ENCODE results near the gene MDC1.
A peak's percentile ranks its signal among the peaks of the same experiment; 100 is the strongest.

MDC1 gene

DNA sequence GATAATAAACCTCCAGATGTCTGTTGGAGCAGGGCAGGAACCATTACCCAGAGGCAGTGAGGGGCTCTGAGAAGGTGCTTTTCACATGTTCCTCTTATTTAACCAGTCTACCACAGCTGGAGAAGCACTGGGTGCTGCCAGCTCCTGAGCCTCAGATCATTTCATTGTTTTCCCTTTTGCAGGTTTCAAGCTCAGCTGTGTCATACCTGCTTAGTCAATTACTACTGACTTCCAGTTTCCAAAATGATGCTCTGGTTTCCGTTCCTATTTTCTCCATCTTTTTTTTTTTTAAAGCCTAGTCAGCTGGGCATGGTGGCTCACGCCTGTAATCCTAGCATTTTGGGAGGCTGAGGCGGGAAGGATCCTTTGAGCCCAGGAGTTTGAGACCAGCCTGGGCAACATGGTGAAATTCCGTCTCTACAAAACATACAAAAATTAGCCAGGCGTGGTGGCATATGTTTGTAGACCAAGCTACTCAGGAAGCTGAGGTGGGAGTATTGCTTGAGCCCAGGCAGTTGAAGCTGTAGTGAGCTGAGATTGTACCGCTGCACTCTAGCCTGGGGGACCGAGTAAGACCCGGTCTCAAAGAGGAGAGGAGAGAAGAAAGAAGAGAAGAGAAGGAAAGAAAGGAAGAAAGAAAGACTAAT, 18.7 kb upstream of the MDC1 start:
- no peak for DNase-seq (ENCODE audit: low read depth)
- H3K4me3 ChIP-seq (ENCODE audit: low read length): no peak overlapping the region
- TF ChIP-seq, protein P1, sequence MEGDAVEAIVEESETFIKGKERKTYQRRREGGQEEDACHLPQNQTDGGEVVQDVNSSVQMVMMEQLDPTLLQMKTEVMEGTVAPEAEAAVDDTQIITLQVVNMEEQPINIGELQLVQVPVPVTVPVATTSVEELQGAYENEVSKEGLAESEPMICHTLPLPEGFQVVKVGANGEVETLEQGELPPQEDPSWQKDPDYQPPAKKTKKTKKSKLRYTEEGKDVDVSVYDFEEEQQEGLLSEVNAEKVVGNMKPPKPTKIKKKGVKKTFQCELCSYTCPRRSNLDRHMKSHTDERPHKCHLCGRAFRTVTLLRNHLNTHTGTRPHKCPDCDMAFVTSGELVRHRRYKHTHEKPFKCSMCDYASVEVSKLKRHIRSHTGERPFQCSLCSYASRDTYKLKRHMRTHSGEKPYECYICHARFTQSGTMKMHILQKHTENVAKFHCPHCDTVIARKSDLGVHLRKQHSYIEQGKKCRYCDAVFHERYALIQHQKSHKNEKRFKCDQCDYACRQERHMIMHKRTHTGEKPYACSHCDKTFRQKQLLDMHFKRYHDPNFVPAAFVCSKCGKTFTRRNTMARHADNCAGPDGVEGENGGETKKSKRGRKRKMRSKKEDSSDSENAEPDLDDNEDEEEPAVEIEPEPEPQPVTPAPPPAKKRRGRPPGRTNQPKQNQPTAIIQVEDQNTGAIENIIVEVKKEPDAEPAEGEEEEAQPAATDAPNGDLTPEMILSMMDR (IDR thresholded peaks at IDR 0.05; ENCODE audit: insufficient read depth, low read depth, low read length, missing control alignments): no peak

DNA sequence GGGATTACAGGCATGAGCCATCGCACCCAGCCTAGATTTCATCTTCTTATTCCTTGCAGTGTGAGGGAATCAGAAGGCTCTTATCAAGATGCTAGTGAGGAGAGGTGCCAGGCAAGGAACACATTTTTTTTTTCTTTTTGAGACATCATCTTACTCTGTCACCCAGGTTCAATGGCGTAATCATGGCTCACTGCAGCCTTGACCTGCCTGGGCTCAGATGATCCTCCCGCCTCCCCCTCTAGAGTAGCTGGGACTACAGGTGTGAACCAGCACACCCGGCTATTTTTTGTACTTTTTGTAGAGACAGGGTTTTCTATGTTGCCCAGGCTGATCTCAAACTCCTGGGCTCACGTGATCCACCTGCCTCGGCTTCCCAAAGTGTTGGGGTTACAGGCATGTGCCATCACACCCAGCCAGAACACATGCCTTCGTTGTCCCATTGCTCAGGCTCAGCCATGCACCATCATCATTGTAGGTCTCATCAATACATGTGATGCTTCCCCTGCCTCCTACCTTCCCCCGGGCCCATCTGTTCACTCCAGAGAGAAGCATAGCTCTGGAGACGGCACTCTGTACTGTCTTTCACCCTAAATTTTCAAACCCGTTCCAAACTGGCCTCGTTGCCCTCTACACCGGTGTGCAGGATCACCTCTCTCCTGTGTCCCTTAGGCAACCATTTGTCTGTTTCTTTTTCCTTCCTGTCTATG, 15.3 kb upstream of the MDC1 start:
- TF ChIP-seq, protein P1 (IDR thresholded peaks at IDR 0.05; ENCODE audit: insufficient read depth, low read depth, low read length, missing control alignments): no peak
- DNase-seq (ENCODE audit: low read depth): no peak
- no peak overlapping the region for H3K4me3 ChIP-seq (ENCODE audit: low read length)

DNA sequence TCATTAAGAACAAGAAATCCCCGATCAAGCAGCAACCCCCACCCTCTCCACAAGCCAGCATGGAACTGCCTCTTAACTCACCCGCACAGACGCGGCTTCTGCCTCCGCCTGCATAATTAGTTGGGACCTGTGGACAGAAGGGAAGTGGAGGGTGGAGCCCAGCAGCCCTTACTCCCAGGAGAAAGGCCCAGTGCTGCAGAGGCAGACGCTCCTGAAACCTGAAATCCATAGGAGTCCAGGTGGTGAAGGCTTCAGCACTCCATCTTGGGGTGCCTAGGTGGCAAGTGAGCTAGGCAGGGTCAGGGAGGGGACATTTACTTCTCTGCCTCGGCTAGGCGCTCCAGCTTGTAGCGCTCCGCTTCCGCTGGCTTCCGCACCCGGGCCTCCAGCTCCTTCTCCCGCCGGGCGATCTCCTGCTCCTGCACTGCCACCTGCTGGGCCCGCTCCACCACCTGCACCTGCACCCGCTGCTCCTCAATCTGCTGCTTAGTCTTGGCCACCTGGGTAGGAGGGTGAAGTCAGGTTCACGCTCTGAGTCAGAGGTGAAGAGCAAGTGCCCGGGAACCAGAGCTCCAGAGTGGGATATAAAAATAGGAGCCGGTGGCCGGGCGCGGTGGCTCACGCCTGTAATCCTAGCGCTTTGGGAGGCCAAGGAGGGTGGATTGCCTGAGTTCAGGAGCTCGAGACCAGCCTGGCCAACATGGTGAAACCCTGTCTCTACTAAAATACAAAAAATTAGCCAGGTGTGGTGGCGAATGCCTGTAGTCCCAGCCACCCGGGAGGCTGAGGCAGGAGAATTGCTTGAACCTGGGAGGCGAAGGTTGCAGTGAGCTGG, 13.7 kb upstream of the MDC1 start:
- peak; percentile 91 for DNase-seq (ENCODE audit: low read depth)

DNA sequence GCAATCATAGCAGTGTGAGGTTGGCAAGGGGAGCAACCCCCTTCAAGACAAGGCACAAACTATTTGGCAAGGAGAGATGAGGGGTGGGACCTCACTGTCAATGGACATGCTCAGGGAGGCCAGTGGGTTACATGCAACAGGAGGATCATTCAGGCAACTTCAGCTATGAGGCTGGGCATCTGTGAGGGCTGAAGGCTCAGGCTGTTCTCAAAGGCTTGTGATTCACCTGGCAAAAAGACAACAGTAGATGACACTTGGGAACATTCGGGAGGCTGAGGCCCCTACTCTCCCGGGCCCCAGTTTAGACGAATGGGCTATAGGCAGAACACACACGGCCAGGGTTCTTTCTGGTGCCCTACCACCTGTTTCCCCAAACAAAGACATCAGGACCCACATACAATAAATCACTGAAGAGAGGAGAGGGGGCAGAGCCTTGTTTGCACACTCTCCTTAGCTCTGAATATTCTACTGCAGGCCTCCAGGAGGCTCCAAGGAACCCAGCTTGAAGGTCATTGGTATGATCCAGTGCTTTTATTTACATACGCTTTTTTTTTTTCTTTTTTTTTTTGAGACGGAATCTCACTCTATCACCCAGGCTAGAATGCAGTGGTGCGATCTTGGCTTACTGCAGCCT, 11.0 kb upstream of the MDC1 start:
- TF ChIP-seq, protein P1 (IDR thresholded peaks at IDR 0.05; ENCODE audit: insufficient read depth, low read depth, low read length, missing control alignments): no peak
- DNase-seq (ENCODE audit: low read depth): no peak
- no peak overlapping the region for H3K4me3 ChIP-seq (ENCODE audit: low read length)

More for the DNA sequence above, 13.7 kb upstream of the MDC1 start:
- H3K4me3 ChIP-seq (ENCODE audit: low read length): peak overlapping the region; percentile 15
- TF ChIP-seq, protein P1 (IDR thresholded peaks at IDR 0.05; ENCODE audit: insufficient read depth, low read depth, low read length, missing control alignments): peak; percentile 87

DNA sequence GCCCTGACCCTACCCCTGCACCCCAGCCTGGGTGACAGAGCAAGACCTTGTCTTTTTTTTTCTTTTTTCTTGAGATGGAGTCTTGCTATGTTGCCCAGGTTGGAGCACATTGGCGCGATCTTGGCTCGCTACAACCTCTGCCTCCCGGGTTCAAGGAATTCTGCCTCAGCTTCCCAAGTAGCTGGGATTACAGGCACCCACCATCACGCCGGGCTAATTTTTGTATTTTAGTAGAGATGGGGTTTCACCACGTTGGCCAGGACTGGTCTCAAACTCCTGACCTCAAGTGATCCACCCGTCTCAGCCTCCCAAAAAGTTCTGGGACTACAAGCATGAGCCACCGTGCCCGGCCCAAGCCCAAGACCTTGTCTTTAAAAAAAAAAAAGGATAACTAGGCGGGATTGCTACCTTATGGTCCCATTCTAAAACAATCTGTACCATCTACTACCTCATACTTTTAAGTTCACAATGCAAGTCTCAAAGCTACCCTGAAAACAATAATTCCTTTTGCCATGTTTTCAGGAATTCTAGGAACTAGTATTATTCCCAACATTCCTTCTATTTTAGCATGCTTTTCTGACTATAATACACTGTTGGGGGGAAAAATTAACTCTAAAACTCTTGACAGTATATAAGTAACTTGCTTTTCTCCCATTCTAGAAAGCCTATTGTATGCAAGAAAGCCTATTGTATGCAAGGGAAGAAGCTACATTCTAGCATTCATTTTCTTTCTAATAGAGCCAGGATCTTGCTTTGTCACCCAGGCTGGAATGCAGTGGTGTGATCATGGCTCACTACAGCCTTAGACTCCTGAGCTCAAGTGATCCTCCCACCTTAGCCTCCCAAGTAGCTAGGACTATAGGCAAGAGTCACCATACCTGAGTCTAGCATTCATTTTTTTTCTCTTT, 9.7 kb upstream of the MDC1 start:
- TF ChIP-seq, protein P1 (IDR thresholded peaks at IDR 0.05; ENCODE audit: insufficient read depth, low read depth, low read length, missing control alignments): no peak
- H3K4me3 ChIP-seq (ENCODE audit: low read length): no peak overlapping the region
- DNase-seq (ENCODE audit: low read depth): no peak
